Measurements from ENCODE around the gene MARF1.

MARF1 gene

GRCh38 chr16:15654591-15654990 lies 11.6 kb upstream of the MARF1 start:
- no peak overlapping the region for H4K8ac ChIP-seq (ENCODE audit: low read depth, low read length)
- H3K4me1 ChIP-seq (ENCODE audit: control insufficient read depth in 1 of 2, insufficient read depth in 2 of 2, low read length in 2 of 2) = peaks cover 0 to 2% of the 10 kb centered on the region in 2 experiments
- peaks cover 0 to 2% of the 10 kb centered on the region in 2 experiments for H3K36me3 ChIP-seq (ENCODE audit: control insufficient read depth in 1 of 2, insufficient read depth in 2 of 2, low read length in 2 of 2)
- no peak overlapping the region for H2AK5ac ChIP-seq (ENCODE audit: low read length)
- H2BK5ac ChIP-seq (ENCODE audit: low read depth, low read length, poor library complexity) = no peak overlapping the region
- no peaks in the 10 kb centered on the region for H3K9me3 ChIP-seq (ENCODE audit: insufficient read depth, low read depth, low read length)
- no peak overlapping the region for H3K23ac ChIP-seq (ENCODE audit: low read length)
- H3K18ac ChIP-seq (ENCODE audit: low read length) = no peak overlapping the region
- no peak overlapping the region for H3K4me2 ChIP-seq (ENCODE audit: low read length)
- no peak overlapping the region for H2BK120ac ChIP-seq (ENCODE audit: insufficient read depth, low read length, poor library complexity)
- H3K4me3 ChIP-seq (ENCODE audit: low read depth, low read length) = no peak overlapping the region
- no peak for DNase-seq
- H3K14ac ChIP-seq (ENCODE audit: low read length) = no peak overlapping the region
- H3K9ac ChIP-seq (ENCODE audit: low read length) = no peak overlapping the region
- peaks cover 3% of the 10 kb centered on the region for H3K79me1 ChIP-seq (ENCODE audit: low read length)
- no peak overlapping the region for H3K27ac ChIP-seq (ENCODE audit: low read depth, low read length)
- no peak overlapping the region for H3K4ac ChIP-seq (ENCODE audit: low read depth, low read length)
- no peak overlapping the region for H2AFZ ChIP-seq (ENCODE audit: insufficient read depth, low read length, poor library complexity)
- H4K12ac ChIP-seq (ENCODE audit: low read depth, low read length) = no peak overlapping the region
- H2BK12ac ChIP-seq (ENCODE audit: low read length) = no peak overlapping the region
- no CpG with 5 or more reads among the region's 2 CpGs for WGBS (ENCODE audit: extremely low coverage, insufficient coverage, insufficient read length)
- H3K27me3 ChIP-seq (ENCODE audit: insufficient read depth, low read length) = no peaks in the 10 kb centered on the region
- no peak overlapping the region for H4K91ac ChIP-seq (ENCODE audit: low read depth, low read length)
- H3K79me2 ChIP-seq (ENCODE audit: control insufficient read depth, insufficient read depth, low read length, poor library complexity) = peaks cover 2% of the 10 kb centered on the region

- WGBS (ENCODE audit: extremely low coverage, insufficient coverage, insufficient read length) = 100% methylated on average over 1 of the region's 4 CpGs
- Histone ChIP-seq H3K4me1 (ENCODE audit: control insufficient read depth in 1 of 2, insufficient read depth in 2 of 2, low read length in 2 of 2) (peaks cover 0 to 2% of the 10 kb centered on the region in 2 experiments), H2AFZ (ENCODE audit: insufficient read depth, low read length, poor library complexity) (no peak overlapping the region), H3K18ac (ENCODE audit: low read length) (no peak overlapping the region), H4K12ac (ENCODE audit: low read depth, low read length) (no peak overlapping the region), H3K79me1 (ENCODE audit: low read length) (peaks cover 3% of the 10 kb centered on the region), H3K4me2 (ENCODE audit: low read length) (no peak overlapping the region), H3K4ac (ENCODE audit: low read depth, low read length) (no peak overlapping the region), H3K14ac (ENCODE audit: low read length) (no peak overlapping the region), H3K27ac (ENCODE audit: low read depth, low read length) (no peak overlapping the region), H3K4me3 (ENCODE audit: low read depth, low read length) (no peak overlapping the region), H3K9me3 (ENCODE audit: insufficient read depth, low read depth, low read length) (no peaks in the 10 kb centered on the region), H4K8ac (ENCODE audit: low read depth, low read length) (no peak overlapping the region), H2BK12ac (ENCODE audit: low read length) (no peak overlapping the region), H2AK5ac (ENCODE audit: low read length) (no peak overlapping the region), H3K36me3 (ENCODE audit: control insufficient read depth in 1 of 2, insufficient read depth in 2 of 2, low read length in 2 of 2) (peaks cover 0 to 2% of the 10 kb centered on the region in 2 experiments), H3K9ac (ENCODE audit: low read length) (no peak overlapping the region), H3K27me3 (ENCODE audit: insufficient read depth, low read length) (no peaks in the 10 kb centered on the region), H3K79me2 (ENCODE audit: control insufficient read depth, insufficient read depth, low read length, poor library complexity) (peaks cover 2% of the 10 kb centered on the region), H3K23ac (ENCODE audit: low read length) (no peak overlapping the region), H4K91ac (ENCODE audit: low read depth, low read length) (no peak overlapping the region), H2BK5ac (ENCODE audit: low read depth, low read length, poor library complexity) (no peak overlapping the region), H2BK120ac (ENCODE audit: insufficient read depth, low read length, poor library complexity) (no peak overlapping the region)
- peak in 1 of 2 donors; percentile 12 for DNase-seq
Measured at GRCh38 chr16:15653227-15653626, 10.3 kb upstream of the MARF1 start.

GRCh38 chr16:15652293-15653001 lies 9.5 kb upstream of the MARF1 start:
- no peak overlapping the region for H4K91ac ChIP-seq (ENCODE audit: low read depth, low read length)
- H2AK5ac ChIP-seq (ENCODE audit: low read length) = no peak overlapping the region
- no peak overlapping the region for H3K4me2 ChIP-seq (ENCODE audit: low read length)
- no peak overlapping the region for H4K8ac ChIP-seq (ENCODE audit: low read depth, low read length)
- peaks cover 0 to 2% of the 10 kb centered on the region in 2 experiments for H3K4me1 ChIP-seq (ENCODE audit: control insufficient read depth in 1 of 2, insufficient read depth in 2 of 2, low read length in 2 of 2)
- H3K27me3 ChIP-seq (ENCODE audit: insufficient read depth, low read length) = no peaks in the 10 kb centered on the region
- H3K79me1 ChIP-seq (ENCODE audit: low read length) = peaks cover 3% of the 10 kb centered on the region
- no peak overlapping the region for H4K12ac ChIP-seq (ENCODE audit: low read depth, low read length)
- H2BK120ac ChIP-seq (ENCODE audit: insufficient read depth, low read length, poor library complexity) = no peak overlapping the region
- H3K23ac ChIP-seq (ENCODE audit: low read length) = peak overlapping the region; percentile 91
- no peak overlapping the region for H3K27ac ChIP-seq (ENCODE audit: low read depth, low read length)
- peaks cover 2% of the 10 kb centered on the region for H3K79me2 ChIP-seq (ENCODE audit: control insufficient read depth, insufficient read depth, low read length, poor library complexity)
- WGBS (ENCODE audit: extremely low coverage, insufficient coverage, insufficient read length) = no CpG with 5 or more reads among the region's 14 CpGs
- H3K9ac ChIP-seq (ENCODE audit: low read length) = no peak overlapping the region
- no peak overlapping the region for H2BK5ac ChIP-seq (ENCODE audit: low read depth, low read length, poor library complexity)
- H3K14ac ChIP-seq (ENCODE audit: low read length) = no peak overlapping the region
- H2BK12ac ChIP-seq (ENCODE audit: low read length) = no peak overlapping the region
- DNase-seq = no peak
- no peaks in the 10 kb centered on the region for H3K9me3 ChIP-seq (ENCODE audit: insufficient read depth, low read depth, low read length)
- H3K36me3 ChIP-seq (ENCODE audit: control insufficient read depth in 1 of 2, insufficient read depth in 2 of 2, low read length in 2 of 2) = peaks cover 0 to 2% of the 10 kb centered on the region in 2 experiments
- no peak overlapping the region for H3K4me3 ChIP-seq (ENCODE audit: low read depth, low read length)
- H3K4ac ChIP-seq (ENCODE audit: low read depth, low read length) = no peak overlapping the region
- H3K18ac ChIP-seq (ENCODE audit: low read length) = no peak overlapping the region
- no peak overlapping the region for H2AFZ ChIP-seq (ENCODE audit: insufficient read depth, low read length, poor library complexity)

- Histone ChIP-seq H3K27ac (ENCODE audit: low read depth, low read length) (no peak overlapping the region), H3K4ac (ENCODE audit: low read depth, low read length) (peak overlapping the region; percentile 44), H3K18ac (ENCODE audit: low read length) (peak overlapping the region; percentile 27), H4K12ac (ENCODE audit: low read depth, low read length) (peak overlapping the region; percentile 78), H3K9ac (ENCODE audit: low read length) (peak overlapping the region; percentile 92), H4K8ac (ENCODE audit: low read depth, low read length) (peak overlapping the region; percentile 64), H3K9me3 (ENCODE audit: insufficient read depth, low read depth, low read length) (no peaks in the 10 kb centered on the region), H3K23ac (ENCODE audit: low read length) (no peak overlapping the region), H3K79me1 (ENCODE audit: low read length) (peaks cover 3% of the 10 kb centered on the region), H4K91ac (ENCODE audit: low read depth, low read length) (peak overlapping the region; percentile 79), H3K79me2 (ENCODE audit: control insufficient read depth, insufficient read depth, low read length, poor library complexity) (peaks cover 2% of the 10 kb centered on the region), H3K4me1 (ENCODE audit: control insufficient read depth in 1 of 2, insufficient read depth in 2 of 2, low read length in 2 of 2) (peaks cover 0 to 2% of the 10 kb centered on the region in 2 experiments), H2AFZ (ENCODE audit: insufficient read depth, low read length, poor library complexity) (peak overlapping the region; percentile 86), H3K27me3 (ENCODE audit: insufficient read depth, low read length) (no peaks in the 10 kb centered on the region), H2BK12ac (ENCODE audit: low read length) (no peak overlapping the region), H3K4me3 (ENCODE audit: low read depth, low read length) (peak overlapping the region; percentile 86), H3K14ac (ENCODE audit: low read length) (peak overlapping the region; percentile 43), H2BK120ac (ENCODE audit: insufficient read depth, low read length, poor library complexity) (no peak overlapping the region), H2AK5ac (ENCODE audit: low read length) (no peak overlapping the region), H2BK5ac (ENCODE audit: low read depth, low read length, poor library complexity) (no peak overlapping the region), H3K36me3 (ENCODE audit: control insufficient read depth in 1 of 2, insufficient read depth in 2 of 2, low read length in 2 of 2) (no peaks in the 10 kb centered on the region), H3K4me2 (ENCODE audit: low read length) (peak overlapping the region; percentile 74)
- WGBS (ENCODE audit: extremely low coverage, insufficient coverage, insufficient read length) = no CpG with 5 or more reads among the region's 18 CpGs
- peak in 1 of 2 donors; percentile 16 for DNase-seq
Measured at GRCh38 chr16:15650698-15651171, 7.8 kb upstream of the MARF1 start.

Measured in trophoblast cell (in vitro differentiated cells and primary cell).